Stimulated activated CD8-positive, alpha-beta memory T cell treated with anti-CD3 and anti-CD28 coated beads, Interleukin-7, amount 100 ng/mL, for 4 hours (primary cell): ENCODE results near the gene PRKACA.

Experiments
- DNase-seq, 2 donors: peaks; one replicate each; pipeline ENCODE4 v3.0.0-alpha.2; 2020; ENCODE audit warnings: low read depth in 2 of 2

The PRKACA gene

DNA sequence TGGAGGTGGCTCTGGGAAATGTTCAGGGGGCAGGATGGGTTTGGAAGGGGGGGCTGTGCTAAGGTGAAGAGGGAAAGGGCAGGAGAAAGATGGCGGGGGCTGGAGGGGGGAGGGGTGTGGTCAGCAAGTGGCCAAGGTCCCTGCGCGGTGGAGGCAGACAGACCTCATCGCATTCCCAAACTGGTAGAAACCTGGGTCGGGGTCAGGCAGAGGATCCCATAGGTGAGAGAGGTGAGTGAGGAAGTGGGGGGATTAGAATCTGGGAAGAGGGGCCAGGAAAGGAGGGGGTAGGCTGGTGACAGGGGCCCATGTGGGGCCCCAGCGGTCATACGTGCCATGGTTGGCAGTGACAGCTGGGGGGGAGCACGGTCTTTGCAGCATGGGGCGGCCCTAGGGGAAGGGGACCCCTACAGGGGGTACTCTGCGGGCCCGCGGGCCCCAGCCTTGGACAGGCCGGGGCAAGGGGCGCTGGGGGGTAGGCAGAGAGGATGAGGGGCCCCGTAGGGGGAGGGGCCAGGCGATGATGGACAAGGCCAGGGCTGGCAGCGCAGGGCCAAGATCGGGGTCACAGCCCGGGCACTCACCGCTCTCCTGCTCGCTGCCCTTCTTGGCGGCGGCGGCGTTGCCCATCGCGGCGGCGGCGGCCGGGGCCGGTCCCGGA lies 514 bp downstream of the PRKACA start:
- DNase-seq = no peak

DNA sequence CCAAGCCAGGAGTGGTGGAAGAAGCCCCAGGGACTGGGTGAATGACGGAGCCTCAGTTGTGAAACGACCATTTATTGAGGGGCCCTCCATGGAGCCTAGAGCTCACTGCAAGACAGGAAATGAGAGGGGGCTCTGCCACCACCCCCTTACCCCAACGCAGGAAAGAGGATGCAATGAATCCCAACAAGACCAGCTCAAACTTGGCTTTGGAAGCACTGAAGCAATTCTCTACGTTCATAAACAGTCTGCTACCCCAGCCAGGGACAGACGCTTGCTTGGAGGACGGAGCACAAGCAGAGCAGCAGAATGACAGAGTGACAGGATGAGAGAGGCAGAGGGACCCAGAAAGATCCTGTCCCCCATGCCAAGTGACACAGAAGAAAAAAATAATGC lies 1.0 kb downstream of the PRKACA start:
- no peak for DNase-seq

DNA sequence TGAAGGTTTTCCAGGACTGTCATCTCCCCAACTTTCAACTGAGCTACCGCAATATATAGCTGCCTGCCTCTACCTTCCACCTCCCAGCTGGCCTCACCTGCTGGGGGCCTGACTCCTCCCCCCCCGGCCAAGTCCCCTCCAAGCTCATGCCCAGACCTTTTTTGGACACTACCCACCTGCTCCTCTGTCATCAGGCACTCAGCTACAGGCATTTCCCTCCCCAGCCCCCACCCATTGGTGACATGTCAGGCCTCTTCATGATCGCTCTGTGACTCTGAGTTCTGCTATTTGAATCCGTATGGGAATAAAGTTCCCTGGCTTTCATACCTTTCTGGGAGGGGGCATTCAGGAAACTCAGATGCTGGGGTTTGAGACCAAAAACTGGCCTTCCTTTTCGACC lies 1.8 kb downstream of the PRKACA start:
- no peak for DNase-seq

DNA sequence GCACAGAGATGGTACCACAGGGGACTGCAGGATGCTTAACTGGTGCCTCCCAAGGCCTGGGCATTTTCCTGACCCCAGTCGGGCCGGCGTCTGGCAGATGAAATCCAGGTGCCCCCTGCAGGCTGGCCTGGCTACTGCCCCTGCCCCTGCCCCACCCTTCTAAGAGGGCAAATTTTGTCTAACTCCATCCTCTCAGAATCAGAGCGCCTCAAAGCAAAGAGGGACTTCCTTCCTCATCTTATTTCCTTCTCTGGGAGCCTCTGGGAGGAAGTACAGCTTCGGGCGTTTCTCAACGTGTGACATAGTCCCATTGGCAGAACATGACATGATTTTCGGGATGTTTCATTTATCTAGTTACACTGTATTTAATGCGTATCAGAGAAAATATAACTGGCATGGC lies 2.7 kb downstream of the PRKACA start:
- DNase-seq = peak in 1 of 2 donors; percentile 26

DNA sequence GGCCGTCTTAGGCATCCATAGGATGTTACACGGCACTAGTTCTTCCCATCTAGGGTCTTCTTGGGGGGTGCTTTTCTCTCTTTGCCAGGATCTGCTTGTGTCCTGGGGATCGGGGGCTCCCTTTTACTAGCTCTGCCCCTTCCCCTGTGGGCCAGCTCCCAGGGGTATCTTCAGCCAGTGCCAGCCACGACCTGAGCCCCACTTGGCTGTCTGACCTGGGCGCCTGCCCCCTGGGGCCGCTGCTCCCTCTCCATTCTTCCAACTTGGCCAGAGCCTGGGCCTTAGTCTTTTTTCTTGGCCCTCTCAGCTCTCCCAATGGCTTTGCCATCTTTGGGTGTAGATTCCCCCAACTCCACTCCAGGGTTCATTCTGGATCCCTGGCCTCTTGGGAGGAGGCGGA lies 3.1 kb downstream of the PRKACA start:
- no peak for DNase-seq

DNA sequence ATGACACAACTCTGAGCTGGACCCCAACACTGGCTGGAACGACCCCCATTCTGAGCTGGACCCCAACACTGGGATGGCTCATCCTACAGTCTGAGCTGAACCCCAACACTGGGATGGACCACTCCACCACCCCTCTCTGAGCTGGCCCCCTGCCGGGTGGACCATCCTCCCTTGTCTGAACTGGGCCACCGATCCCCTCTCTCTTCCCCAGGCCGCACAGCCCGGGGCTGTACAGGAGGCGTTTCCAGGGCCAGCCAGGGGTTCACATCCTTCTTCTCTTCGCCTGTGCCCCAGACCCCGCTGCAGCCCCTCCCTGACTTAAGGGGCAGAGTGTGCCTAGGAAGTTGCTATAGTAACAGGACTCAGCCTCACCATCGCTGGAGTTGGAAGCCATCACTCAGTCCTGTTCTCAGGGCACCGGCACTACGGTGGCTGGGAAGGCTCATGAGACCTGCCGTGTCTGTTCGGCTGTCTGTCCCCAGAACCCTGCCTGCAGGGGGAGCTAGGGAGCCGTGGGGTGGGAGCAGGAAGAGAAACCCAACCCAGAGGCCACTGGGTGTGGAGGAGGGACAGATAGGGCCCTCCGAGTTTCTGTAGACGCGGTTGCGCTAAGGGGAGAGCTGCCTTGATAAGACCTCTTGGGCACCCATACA lies 3.7 kb downstream of the PRKACA start:
- DNase-seq = no peak

DNA sequence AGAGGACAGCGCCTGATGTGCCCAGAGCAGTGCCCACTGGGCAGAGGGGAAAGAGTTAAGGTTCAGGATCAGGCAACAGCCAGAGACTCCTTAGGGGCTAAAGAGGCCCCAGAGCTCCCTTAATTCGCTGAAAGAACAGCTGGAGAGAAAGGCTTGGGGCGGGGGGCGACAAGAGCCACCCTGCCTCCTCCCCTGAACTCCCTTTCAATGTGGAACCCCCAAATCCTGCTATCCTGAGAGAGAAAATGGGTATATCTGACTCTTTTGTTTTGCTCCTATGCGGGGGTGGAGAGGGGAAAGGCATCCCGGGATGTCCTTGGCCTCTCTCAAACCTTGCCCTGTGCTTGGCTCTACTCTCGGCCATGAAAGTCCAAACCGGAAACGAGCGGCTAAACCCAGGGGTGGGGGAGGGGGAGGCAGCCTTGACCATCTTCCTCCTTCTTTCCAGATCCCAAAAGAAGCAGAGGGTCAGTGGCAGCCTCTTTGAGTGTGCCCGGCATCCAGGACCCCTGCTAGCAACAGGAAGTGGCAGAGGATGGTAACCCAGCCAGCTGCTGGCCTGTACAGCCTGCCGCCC lies 4.7 kb downstream of the PRKACA start:
- DNase-seq = no peak

DNA sequence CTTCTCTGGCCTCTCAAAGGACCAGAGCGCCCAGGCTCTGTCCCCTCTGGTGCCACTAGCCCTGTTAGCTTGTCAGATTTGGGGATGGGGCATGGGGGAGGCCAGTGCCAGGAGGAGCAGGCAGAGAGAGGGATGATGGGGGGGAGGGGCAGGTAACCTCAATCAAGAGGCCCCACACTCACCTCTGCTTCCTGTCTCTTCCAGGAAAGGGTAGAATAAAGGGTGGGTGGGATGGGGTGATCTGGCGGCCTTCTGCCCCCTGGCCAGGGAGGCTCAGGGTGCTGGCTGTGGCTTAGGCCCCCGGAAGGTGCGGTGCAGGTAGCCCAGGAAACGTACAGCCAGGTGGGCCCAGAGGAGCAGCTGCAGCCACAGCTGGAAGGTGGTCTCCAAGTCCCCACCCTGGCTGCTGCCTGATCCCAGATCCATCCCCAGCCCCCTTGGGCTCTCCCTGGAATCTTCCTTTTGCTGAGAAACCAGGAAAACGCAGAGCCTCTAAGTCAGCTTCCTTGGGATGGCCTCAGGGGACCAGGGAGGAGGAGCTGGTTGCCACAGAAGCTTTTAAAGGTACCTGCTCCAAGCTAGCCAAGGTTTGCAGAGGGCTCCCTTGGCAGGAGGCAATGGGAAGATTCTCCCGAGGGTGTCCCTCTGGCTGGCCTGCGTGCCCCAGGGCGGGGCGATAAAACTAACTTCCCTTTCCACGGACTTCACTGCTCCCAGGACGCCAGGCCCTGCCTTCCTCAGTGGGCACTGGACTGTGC lies 5.3 kb downstream of the PRKACA start:
- DNase-seq = no peak

DNA sequence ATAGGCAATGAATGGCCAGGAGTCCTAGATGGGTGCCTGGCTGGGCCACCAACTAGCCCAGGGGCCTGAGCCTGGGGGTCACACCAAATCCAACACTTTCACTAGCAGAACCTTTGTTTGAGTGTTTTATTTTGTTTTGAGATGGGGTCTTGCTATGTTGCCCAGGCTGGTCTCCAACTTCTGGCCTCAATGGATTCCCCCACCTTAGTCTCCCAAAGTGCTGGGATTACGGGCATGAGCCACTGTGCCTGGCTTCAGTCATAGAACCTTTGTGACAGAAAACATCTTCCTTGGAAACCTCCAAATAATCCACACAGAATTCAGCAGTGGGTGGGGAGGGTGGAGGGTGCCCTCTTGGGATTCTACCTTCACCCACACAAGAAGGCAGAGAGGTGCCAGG lies 6.1 kb downstream of the PRKACA start:
- DNase-seq = no peak

DNA sequence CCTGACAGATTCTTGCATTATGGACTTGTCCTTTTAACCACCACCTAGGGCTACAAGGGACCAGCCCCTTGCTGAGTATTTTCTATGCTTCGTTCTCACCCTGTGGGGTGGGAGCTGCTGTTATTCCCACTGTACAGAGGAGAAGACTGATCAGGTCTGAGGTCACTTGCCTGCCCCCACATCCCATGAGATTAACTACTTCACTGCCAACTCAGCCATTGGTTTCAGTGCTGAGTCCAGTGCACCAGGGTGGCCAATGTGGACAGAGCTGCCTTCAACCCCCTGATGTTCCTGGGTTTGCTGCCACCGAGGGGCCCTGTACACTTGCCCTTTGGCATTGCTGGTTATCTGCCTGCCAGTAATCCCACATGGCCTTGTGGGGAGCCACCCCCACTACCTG lies 6.9 kb downstream of the PRKACA start:
- DNase-seq = no peak

DNA sequence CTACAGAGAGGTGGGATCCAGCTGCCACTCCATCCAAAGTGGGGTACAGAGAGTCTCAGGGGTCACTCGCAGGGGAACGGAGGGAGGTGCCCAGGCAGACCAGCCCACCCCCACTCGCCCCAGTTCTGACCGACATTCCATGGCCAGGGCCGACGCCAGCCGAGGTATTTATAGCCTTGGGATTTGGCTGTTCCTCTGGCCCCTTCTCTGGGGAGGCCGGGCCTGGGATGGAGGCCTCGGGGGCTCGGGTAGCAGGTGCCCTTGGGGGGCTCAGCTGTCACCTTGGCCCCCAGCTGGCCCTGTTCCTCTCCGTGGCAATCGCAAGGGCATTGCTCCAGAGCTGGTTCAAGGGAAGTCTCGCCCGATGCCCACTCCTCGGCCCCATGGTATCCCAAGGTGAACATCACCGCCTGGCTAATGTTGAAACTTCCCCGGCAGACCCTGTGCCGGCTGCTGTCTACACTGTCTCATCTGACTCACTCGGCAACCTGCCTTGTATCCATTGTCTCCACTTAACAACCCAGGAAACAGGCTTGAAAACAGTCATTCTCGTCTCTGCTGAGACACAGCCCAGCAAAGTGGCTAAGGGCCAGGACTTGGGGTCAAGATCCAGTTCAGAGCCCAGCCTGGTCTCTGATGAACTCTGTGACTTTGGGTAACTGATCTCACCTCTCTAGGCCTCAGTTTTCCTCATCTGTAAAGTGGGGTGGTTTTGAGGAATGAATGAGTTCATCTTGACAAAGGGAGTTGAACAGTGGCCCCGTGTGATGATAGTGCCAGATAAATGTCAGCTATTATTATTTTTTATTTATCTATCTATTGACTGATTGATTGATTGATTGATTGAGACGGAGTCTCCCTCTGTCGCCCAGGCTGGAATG lies 9.7 kb downstream of the PRKACA start:
- DNase-seq = no peak

DNA sequence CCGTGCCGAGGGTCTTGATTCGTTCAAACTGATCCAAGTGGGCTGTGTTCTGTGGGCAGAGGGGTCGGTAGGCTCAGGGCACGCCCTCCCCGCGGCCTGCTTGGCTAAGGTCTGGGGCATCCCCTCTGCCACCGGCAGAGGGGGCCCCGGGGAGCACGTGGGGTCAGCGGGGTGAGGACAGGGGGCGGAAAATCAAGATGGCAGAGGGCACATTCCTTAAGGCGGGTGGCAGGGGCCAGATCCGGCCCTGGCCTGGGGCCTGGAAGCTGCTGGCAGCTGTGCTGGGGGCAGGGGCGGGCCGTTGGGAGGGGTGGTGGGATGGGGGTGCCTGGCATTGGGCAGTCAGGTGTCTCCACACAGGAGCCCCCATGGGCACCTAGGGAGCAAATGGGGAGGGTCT lies 10.7 kb downstream of the PRKACA start:
- no peak for DNase-seq

DNA sequence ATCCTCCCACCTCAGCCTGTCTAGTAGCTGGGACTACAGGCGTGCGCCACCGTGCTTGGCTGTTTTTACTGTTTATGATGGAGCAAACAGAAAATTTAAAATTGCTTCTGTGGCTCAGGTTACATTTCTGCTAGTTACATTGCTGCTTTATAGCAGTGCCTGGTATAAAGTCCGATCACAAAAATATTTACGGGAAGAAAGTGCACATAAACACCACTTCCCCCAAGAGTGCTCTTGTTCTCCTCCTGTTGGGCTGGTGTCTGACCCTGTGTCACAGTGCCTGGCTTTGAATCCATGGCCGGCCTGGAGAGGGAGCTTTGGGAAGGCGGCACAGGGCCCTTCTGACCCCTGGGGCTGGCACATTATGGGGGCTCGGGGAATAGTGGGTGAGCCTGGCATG lies 11.9 kb downstream of the PRKACA start:
- DNase-seq = no peak

DNA sequence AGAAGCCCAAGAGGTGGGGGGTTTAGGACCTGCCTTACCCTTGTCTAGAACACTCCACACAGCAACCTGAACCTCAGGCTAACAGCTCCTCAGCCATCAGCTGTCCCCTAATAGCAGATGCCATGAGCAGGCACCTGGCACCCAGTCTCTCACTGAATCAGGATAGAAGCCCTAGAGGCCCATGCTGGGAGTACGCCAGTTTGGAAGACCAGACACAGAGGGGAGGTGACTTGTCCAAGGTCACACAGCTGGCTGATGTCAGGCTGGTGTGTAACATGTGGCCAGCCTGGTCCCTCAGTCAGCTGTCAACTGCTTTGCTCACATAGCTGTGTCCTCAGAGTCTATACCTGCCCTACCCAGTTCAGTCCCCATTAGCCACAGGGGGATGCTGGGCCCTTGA lies 14.3 kb downstream of the PRKACA start:
- no peak for DNase-seq

DNA sequence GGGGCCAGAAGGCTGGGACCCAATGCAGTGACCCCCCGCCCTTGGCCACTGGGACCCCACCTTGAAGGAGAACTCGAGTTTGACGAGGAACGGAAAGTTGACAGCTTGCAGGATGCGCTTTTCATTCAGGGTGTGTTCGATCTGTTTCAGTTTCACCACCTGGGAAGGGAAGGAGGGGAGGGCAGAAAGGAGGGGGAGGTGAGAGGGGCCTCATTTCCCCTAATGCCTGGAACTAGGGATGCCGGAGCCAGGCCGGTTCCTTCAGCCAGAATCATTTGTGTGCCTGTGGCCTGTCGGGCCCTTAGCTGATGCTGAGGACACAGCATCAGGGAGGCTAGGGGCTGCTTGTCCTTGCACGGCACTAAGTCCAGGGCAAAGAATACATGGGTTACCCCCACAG lies 14.8 kb downstream of the PRKACA start:
- DNase-seq = no peak

DNA sequence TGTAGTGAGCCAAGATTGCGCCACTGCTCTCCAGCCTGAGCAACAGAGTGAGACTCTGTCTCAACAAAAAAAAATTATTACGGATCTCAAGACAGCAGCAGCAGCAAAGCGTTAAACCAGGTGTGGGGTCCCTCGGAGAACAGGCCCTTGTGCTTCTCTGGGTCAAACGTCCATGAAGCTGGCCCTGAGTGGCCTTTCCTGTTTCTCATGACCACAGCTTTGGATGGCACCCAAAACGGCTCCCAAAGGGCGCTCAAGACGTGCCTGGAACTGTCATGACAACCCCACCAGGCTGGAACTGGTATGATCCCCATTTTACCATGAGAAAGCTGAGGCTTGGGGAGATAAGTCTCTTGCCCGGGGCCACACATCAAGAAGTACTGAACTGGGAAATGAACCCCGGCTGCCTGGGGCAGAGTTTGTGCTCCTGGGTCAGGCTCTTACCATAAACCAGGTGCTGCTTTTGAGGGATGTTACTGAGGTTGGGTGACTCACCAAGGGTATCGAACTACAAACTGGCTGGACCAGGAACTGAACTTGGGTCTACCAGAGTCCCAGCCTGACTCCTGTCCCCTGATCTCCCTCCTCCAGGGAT lies 15.4 kb downstream of the PRKACA start:
- DNase-seq = no peak

DNA sequence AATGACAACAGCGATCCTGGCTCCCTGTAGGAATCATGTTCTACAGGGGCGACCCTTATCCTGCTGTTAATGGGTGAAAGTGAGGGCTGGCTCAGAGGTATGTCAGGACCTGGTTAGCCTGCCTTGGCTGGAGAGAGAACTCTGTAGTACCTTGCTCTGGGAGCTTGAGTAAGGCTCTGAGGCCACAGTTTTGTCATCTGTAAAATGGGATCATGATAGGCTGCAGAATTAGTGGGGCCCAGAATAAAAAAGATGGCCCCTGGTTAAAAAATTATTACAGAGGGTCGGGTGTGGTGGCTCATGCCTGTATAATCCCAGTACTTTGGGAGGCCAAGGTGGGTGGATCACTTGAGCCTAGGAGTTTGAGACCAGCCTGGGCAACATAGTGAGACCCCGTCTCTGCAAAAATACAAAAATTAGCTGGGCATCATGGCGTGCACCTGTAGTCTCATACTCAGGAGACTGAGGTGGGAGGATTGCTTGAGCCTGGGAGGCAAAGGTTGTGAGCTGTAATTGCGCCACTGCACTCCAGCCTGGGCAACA lies 16.5 kb downstream of the PRKACA start:
- DNase-seq = no peak

DNA sequence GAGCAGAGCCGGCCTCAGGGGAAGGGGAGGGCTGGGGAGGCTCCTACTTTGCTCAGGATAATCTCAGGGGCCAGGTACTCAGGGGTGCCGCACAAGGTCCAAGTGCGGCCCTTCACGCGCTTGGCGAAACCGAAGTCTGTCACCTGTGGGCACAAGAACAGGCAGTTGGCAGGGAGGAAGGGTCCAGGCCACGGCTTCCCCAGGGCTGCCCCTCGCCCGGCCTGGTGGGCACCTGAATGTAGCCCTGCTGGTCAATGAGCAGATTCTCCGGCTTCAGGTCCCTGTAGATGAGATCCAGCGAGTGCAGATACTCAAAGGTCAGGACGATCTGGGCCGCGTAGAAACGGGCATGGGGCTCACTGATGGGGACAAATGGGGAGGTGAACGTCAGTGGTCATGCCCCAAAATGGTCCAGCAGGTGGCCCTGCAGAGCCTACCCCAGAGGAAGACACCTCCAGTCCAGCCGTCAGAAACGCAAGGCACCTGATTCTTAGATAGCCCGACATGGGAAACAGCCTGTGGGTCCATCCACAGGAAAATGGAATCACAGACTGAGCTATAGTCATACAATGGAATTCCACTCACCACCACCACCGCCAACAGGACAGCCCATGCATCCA lies 19.9 kb downstream of the PRKACA start:
- no peak for DNase-seq

DNA sequence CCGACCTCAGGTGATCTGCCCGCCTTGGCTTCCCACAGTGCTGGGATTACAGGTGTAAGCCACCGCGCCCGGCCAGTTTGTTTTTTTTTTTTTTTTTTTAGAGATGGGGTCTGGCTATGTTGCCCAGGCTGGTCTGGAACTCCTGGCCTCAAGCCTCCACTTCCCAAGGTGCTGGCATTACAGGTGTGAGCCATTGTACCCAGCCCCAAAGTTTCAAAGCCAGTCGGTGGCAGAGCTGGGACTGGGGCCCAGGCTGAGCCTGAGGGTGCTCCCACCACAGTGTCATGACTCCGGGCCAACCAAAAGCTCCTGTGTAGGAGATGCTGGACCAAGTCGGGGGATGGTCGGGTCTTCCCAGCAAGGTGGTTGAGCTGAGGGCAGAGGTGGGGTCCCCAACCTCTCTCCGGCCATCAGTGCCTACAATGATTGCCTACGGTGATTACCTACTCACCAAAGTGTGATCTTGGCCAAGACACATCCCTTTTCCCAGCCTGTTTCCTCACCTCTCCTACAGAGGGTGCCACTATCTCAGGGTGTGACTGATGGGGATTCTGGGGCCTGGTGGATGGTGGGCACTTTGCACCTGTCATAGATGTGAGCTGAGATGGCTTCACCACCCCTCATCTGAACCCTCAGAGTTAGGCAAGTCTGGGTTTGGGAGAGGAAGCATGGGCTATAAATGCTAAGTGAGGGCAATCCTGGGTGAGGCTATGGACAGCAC lies 21.1 kb downstream of the PRKACA start:
- no peak for DNase-seq

DNA sequence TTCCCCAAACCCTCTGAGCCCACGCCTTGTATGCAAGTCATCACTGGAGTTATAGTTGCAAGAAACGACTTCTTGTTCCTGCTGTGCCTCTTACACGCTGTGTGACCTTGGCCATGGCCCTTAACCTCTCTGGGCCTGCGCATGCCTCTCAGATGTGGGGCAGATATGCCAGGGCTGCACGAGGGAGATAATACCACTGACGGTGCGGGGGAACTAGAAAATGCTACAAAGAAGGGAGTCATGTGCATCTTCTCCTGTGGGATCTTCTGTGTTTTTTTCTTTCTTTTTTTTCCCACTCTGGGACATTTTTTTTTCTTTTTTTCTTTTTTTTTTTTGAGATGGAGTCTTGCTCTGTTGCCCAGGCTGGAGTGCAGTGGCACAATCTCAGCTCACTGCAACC lies 22.7 kb downstream of the PRKACA start:
- no peak for DNase-seq
